HEK293 (cell line): ENCODE results near the gene BRD2.

Experiments used
- CTCF ChIP-seq: fragments of 450-650 bp; formaldehyde crosslinking; IDR thresholded peaks from 2 replicates; pipeline ENCODE4 v1.5.1; 2016; ENCODE audit warnings: missing biosample characterization, missing genetic modification characterization
- HOXA7 ChIP-seq: sonication (generic); formaldehyde crosslinking; IDR thresholded peaks from 2 replicates; pipeline ENCODE4 v1.8.1; 2022; ENCODE audit warnings: missing genetic modification reagents, borderline replicate concordance
- IKZF3 ChIP-seq: fragments of 450-650 bp; IDR thresholded peaks from 2 replicates; pipeline ENCODE4 v1.5.0; 2018; ENCODE audit warnings: missing biosample characterization, mild to moderate bottlenecking, missing genetic modification characterization, moderate library complexity
- KLF1 ChIP-seq: fragments of 450-650 bp; formaldehyde crosslinking; IDR thresholded peaks from 2 replicates; pipeline ENCODE4 v1.5.1; 2016; ENCODE audit warnings: missing biosample characterization, missing genetic modification characterization
- KLF10 ChIP-seq: fragments of 450-650 bp; IDR thresholded peaks from 2 replicates; pipeline ENCODE4 v1.5.1; 2018; ENCODE audit warnings: missing biosample characterization, mild to moderate bottlenecking, missing genetic modification characterization
- KLF8 ChIP-seq: fragments of 450-650 bp; formaldehyde crosslinking; IDR thresholded peaks from 2 replicates; pipeline ENCODE4 v1.5.1; 2016; ENCODE audit warnings: missing biosample characterization, missing genetic modification characterization
- PRDM1 ChIP-seq: fragments of 450-650 bp; formaldehyde crosslinking; IDR thresholded peaks from 2 replicates; pipeline ENCODE4; 2016; ENCODE audit warnings: missing biosample characterization, missing genetic modification characterization
- SETDB1 ChIP-seq: IDR thresholded peaks from one replicate; pipeline ENCODE4 v1.6.1; 2017; ENCODE audit warnings: mild to moderate bottlenecking, low read length, moderate library complexity, mixed read lengths; ENCODE audit not compliant: insufficient read length
- TSHZ1 ChIP-seq: fragments of 450-650 bp; formaldehyde crosslinking; IDR thresholded peaks from 2 replicates; pipeline ENCODE4 v1.5.1; 2016; ENCODE audit warnings: missing biosample characterization, missing genetic modification characterization, borderline replicate concordance
- ZBTB11 ChIP-seq: fragments of 450-650 bp; formaldehyde crosslinking; conservative IDR thresholded peaks from 2 replicates; pipeline ENCODE4 v1.5.1; 2016; ENCODE audit warnings: low read depth, missing biosample characterization, missing genetic modification characterization
- ZBTB48 ChIP-seq: fragments of 450-650 bp; formaldehyde crosslinking; IDR thresholded peaks from 2 replicates; pipeline ENCODE4 v1.5.1; 2016; ENCODE audit warnings: missing biosample characterization, missing genetic modification characterization
- ZBTB8A ChIP-seq: fragments of 450-650 bp; formaldehyde crosslinking; IDR thresholded peaks from 2 replicates; pipeline ENCODE4 v1.5.1; 2016; ENCODE audit warnings: missing biosample characterization, missing genetic modification characterization
- ZFP3 ChIP-seq: fragments of 450-650 bp; formaldehyde crosslinking; IDR thresholded peaks from 2 replicates; pipeline ENCODE4 v1.5.1; 2016; ENCODE audit warnings: low read depth, missing biosample characterization, missing genetic modification characterization
- ZFP69B ChIP-seq: fragments of 450-650 bp; formaldehyde crosslinking; IDR thresholded peaks from 2 replicates; pipeline ENCODE4 v1.5.1; 2016; ENCODE audit warnings: missing biosample characterization, missing genetic modification characterization
- ZNF10 ChIP-seq: fragments of 450-650 bp; formaldehyde crosslinking; IDR thresholded peaks from 2 replicates; pipeline ENCODE4 v1.5.1; 2017; ENCODE audit warnings: missing biosample characterization, missing genetic modification characterization
- ZNF112 ChIP-seq: fragments of 450-650 bp; formaldehyde crosslinking; IDR thresholded peaks from 2 replicates; pipeline ENCODE4 v1.5.0; 2017; ENCODE audit warnings: missing biosample characterization, missing genetic modification characterization
- ZNF114 ChIP-seq: fragments of 450-650 bp; formaldehyde crosslinking; IDR thresholded peaks from 2 replicates; pipeline ENCODE4 v1.5.0; 2017; ENCODE audit warnings: missing biosample characterization, missing genetic modification characterization
- ZNF146 ChIP-seq: fragments of 450-650 bp; formaldehyde crosslinking; IDR thresholded peaks from 2 replicates; pipeline ENCODE4 v1.5.1; 2016; ENCODE audit warnings: missing biosample characterization, missing genetic modification characterization
- ZNF175 ChIP-seq: fragments of 450-650 bp; formaldehyde crosslinking; IDR thresholded peaks from 2 replicates; pipeline ENCODE4 v1.5.1; 2016; ENCODE audit warnings: missing biosample characterization, missing genetic modification characterization
- ZNF223 ChIP-seq: fragments of 450-650 bp; formaldehyde crosslinking; IDR thresholded peaks from 2 replicates; pipeline ENCODE4 v1.5.1; 2016; ENCODE audit warnings: missing biosample characterization, missing genetic modification characterization
- ZNF24 ChIP-seq: fragments of 450-650 bp; formaldehyde crosslinking; IDR thresholded peaks from 2 replicates; pipeline ENCODE4 v1.5.1; 2016; ENCODE audit warnings: missing biosample characterization, missing genetic modification characterization
- ZNF26 ChIP-seq: fragments of 450-650 bp; formaldehyde crosslinking; IDR thresholded peaks from 2 replicates; pipeline ENCODE4 v1.5.1; 2016; ENCODE audit warnings: missing biosample characterization, missing genetic modification characterization
- ZNF335 ChIP-seq: fragments of 450-650 bp; formaldehyde crosslinking; conservative IDR thresholded peaks from 2 replicates; pipeline ENCODE4 v1.5.1; 2016; ENCODE audit warnings: missing biosample characterization, missing genetic modification characterization
- ZNF416 ChIP-seq: fragments of 450-650 bp; formaldehyde crosslinking; IDR thresholded peaks from 2 replicates; pipeline ENCODE4 v1.5.1; 2016; ENCODE audit warnings: missing biosample characterization, missing genetic modification characterization
- ZNF426 ChIP-seq: fragments of 450-650 bp; formaldehyde crosslinking; IDR thresholded peaks from 2 replicates; pipeline ENCODE4 v1.5.1; 2017; ENCODE audit warnings: missing biosample characterization, missing genetic modification characterization, mild to moderate bottlenecking, inconsistent platforms, moderate library complexity
- ZNF521 ChIP-seq: fragments of 450-650 bp; formaldehyde crosslinking; IDR thresholded peaks from 2 replicates; pipeline ENCODE4 v1.5.1; 2017; ENCODE audit warnings: missing biosample characterization, mild to moderate bottlenecking, missing genetic modification characterization
- ZNF624 ChIP-seq: fragments of 450-650 bp; formaldehyde crosslinking; IDR thresholded peaks from 2 replicates; pipeline ENCODE4 v1.5.1; 2017; ENCODE audit warnings: missing biosample characterization, missing genetic modification characterization
- ZNF639 ChIP-seq: fragments of 450-650 bp; formaldehyde crosslinking; IDR thresholded peaks from 2 replicates; pipeline ENCODE4 v1.5.1; 2016; ENCODE audit warnings: missing biosample characterization, missing genetic modification characterization

BRD2 gene

GRCh38 chr6:32982702-32983492 lies 14.5 kb downstream of the BRD2 start (continued):
- no peak for TF ChIP-seq ZNF416
- no peak for TF ChIP-seq PRDM1
- no peak for TF ChIP-seq ZNF426 (tag by site-specific recombination)
- TF ChIP-seq ZNF521, result no peak
- no peak for TF ChIP-seq ZBTB8A (tag by site-specific recombination)
- peak; percentile 69; the same call in 1 of the 2 replicates for TF ChIP-seq IKZF3 (tag by site-specific recombination)
- no peak for TF ChIP-seq ZNF639 (tag by site-specific recombination)
- no peak for TF ChIP-seq ZNF146 (tag by site-specific recombination)
- TF ChIP-seq ZFP69B, result no peak
- TF ChIP-seq ZNF114 (tag by site-specific recombination), result no peak
- TF ChIP-seq KLF1 (tag by site-specific recombination), result no peak
- no peak for TF ChIP-seq ZNF223 (tag by site-specific recombination)
- TF ChIP-seq CTCF (tag by site-specific recombination), result no peak
- no peak for TF ChIP-seq ZNF112
- TF ChIP-seq ZNF10 (tag by site-specific recombination), result no peak
- TF ChIP-seq ZNF26 (tag by site-specific recombination), result no peak
- TF ChIP-seq ZBTB48, result no peak; the same call in 1 of the 2 replicates
- TF ChIP-seq SETDB1, result no peak
- no peak for TF ChIP-seq TSHZ1 (tag by site-specific recombination)
- TF ChIP-seq ZNF335, result no peak
- TF ChIP-seq KLF10 (tag by site-specific recombination), result no peak
- no peak for TF ChIP-seq HOXA7 (CRISPR knock-in tag)
- no peak for TF ChIP-seq ZNF624 (tag by site-specific recombination)
- no peak for TF ChIP-seq ZBTB11 (tag by site-specific recombination)
- no peak for TF ChIP-seq ZNF175
- no peak for TF ChIP-seq ZFP3 (tag by site-specific recombination)
- no peak for TF ChIP-seq KLF8 (tag by site-specific recombination)
- no peak for TF ChIP-seq ZNF24
